GM18517 (cell line): ENCODE measurements around the gene C15orf61.
A peak's percentile ranks its signal among the peaks of the same experiment; 100 is the strongest.

ENCODE experiments used
- ATAC-seq: cut with Tn5 transposase; IDR thresholded peaks from one replicate; pipeline ENCODE4 v1.9.1; 2021; ENCODE audit warnings: mild to moderate bottlenecking, moderate library complexity; ENCODE audit not compliant: unreplicated experiment

Gene C15orf61

GRCh38 chr15:67548862-67549651, 28.1 kb downstream of the C15orf61 start:
- ATAC-seq = no peak

GRCh38 chr15:67549736-67550135, 28.8 kb downstream of the C15orf61 start:
- no peak for ATAC-seq

GRCh38 chr15:67550522-67550921, 29.6 kb downstream of the C15orf61 start:
- no peak for ATAC-seq

GRCh38 chr15:67551207-67551743, 30.3 kb downstream of the C15orf61 start:
- no peak for ATAC-seq

- no peak for ATAC-seq
Measured at GRCh38 chr15:67554580-67554979, 33.6 kb downstream of the C15orf61 start.

GRCh38 chr15:67556976-67557570, 36.1 kb downstream of the C15orf61 start:
- ATAC-seq = no peak

- no peak for ATAC-seq
Measured at GRCh38 chr15:67558502-67558901, 37.6 kb downstream of the C15orf61 start.

- ATAC-seq = no peak
Measured at GRCh38 chr15:67559158-67559557, 38.2 kb downstream of the C15orf61 start.

- no peak for ATAC-seq
Measured at GRCh38 chr15:67559576-67559975, 38.6 kb downstream of the C15orf61 start.

GRCh38 chr15:67560320-67560719, 39.4 kb downstream of the C15orf61 start:
- ATAC-seq = no peak

GRCh38 chr15:67563092-67563491, 42.2 kb downstream of the C15orf61 start:
- ATAC-seq = no peak

GRCh38 chr15:67564021-67564967, 43.4 kb downstream of the C15orf61 start:
- ATAC-seq = peak; percentile 95

- ATAC-seq = peak; percentile 43
Measured at GRCh38 chr15:67564968-67565345, 44.0 kb downstream of the C15orf61 start.

- ATAC-seq = no peak
Measured at GRCh38 chr15:67569668-67570067, 48.7 kb downstream of the C15orf61 start.

- no peak for ATAC-seq
Measured at GRCh38 chr15:67570875-67571647, 50.1 kb downstream of the C15orf61 start.

- no peak for ATAC-seq
Measured at GRCh38 chr15:67571648-67572415, 50.9 kb downstream of the C15orf61 start.

- ATAC-seq = no peak
Measured at GRCh38 chr15:67573194-67573593, 52.3 kb downstream of the C15orf61 start.

GRCh38 chr15:67575039-67575502, 54.1 kb downstream of the C15orf61 start:
- no peak for ATAC-seq

GRCh38 chr15:67578020-67578600, 57.2 kb downstream of the C15orf61 start:
- no peak for ATAC-seq
